Esophagus muscularis mucosa (tissue), 4 donors: Measurements from ENCODE around the gene TTLL4.

Experiments
- EP300 ChIP-seq: sonication (generic); formaldehyde crosslinking; IDR thresholded peaks from one replicate; pipeline ENCODE4 v1.6.1; 2017; ENCODE audit warnings: antibody characterized with exemption
- POLR2A ChIP-seq: fragments of 450-650 bp; IDR thresholded peaks from one replicate; pipeline ENCODE4 v1.6.1; 2017; ENCODE audit warnings: antibody characterized with exemption, moderate library complexity, mild to moderate bottlenecking, low read depth
- POLR2AphosphoS5 ChIP-seq, 2 donors: sonication (generic); formaldehyde crosslinking; IDR thresholded peaks; one replicate each; pipeline ENCODE4 v1.6.1; 2017; ENCODE audit warnings: antibody characterized with exemption in 2 of 2
- TF ChIP-seq, protein P1 (sequence below), 3 experiments: fragments of 200-600 bp in 2 of 3; fragments of 450-650 bp in 1 of 3; sonication (generic) in 2 of 3; IDR thresholded peaks; one replicate each; pipeline ENCODE4 v1.5.1; 2017 to 2019; ENCODE audit warnings: antibody characterized with exemption in 3 of 3, mild to moderate bottlenecking in 2 of 3, moderate library complexity in 1 of 3

DNA sequence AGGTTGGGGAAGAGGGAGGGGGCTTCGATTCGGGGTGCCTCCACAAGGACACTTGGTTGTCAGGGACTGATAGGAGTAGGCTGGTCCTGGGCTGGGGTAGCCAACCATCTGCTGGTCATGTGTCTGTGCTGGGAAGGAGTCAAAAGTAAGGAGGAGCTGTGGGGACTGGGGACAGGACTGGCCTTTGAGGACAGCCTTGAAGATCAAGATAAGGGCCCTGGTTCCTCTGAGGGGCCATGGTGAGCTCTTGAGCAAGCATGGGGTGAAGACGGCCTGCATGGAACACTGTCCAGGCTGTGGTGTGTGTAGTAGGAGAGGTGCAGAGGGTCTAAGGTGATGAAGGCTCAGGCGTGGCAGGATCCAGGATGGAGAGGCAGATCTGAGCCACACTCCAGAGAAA is 73.1 kb downstream of the TTLL4 start:
- TF ChIP-seq, protein P1, sequence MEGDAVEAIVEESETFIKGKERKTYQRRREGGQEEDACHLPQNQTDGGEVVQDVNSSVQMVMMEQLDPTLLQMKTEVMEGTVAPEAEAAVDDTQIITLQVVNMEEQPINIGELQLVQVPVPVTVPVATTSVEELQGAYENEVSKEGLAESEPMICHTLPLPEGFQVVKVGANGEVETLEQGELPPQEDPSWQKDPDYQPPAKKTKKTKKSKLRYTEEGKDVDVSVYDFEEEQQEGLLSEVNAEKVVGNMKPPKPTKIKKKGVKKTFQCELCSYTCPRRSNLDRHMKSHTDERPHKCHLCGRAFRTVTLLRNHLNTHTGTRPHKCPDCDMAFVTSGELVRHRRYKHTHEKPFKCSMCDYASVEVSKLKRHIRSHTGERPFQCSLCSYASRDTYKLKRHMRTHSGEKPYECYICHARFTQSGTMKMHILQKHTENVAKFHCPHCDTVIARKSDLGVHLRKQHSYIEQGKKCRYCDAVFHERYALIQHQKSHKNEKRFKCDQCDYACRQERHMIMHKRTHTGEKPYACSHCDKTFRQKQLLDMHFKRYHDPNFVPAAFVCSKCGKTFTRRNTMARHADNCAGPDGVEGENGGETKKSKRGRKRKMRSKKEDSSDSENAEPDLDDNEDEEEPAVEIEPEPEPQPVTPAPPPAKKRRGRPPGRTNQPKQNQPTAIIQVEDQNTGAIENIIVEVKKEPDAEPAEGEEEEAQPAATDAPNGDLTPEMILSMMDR (IDR thresholded peaks at IDR 0.05): no peak
- TF ChIP-seq POLR2A: no peak
- TF ChIP-seq POLR2AphosphoS5 (IDR thresholded peaks at IDR 0.05): no peak
- no peak for TF ChIP-seq EP300
